SIG-M5 (cell line): ENCODE data around the gene YY2.
"Not testable (repeated sequence)": the region's sequence is repeated elsewhere in the genome, so short reads cannot be mapped to it uniquely, and the experiment has no call there.

Experiments used
- DNase-seq: peaks from one replicate; lab custom pipeline; 2025; lab: John Stamatoyannopoulos, UW

The YY2 gene

GRCh38 chrX:21855937-21856415 is at the start of gene YY2:
YY2 (plus strand) TSS chrX:21855987; CDS start chrX:21856485, 498 bp downstream.
- no peak for DNase-seq

- no peak for DNase-seq
Observed at GRCh38 chrX:21806691-21807090, 49.1 kb upstream of the YY2 start.

GRCh38 chrX:21811832-21812231 is 44.0 kb upstream of the YY2 start:
- no peak for DNase-seq

- DNase-seq: no peak
Observed at GRCh38 chrX:21812628-21813027, 43.2 kb upstream of the YY2 start.

GRCh38 chrX:21813612-21814368 is 42.0 kb upstream of the YY2 start:
- DNase-seq: no peak

GRCh38 chrX:21816136-21816535 is 39.7 kb upstream of the YY2 start:
- DNase-seq: no peak

- DNase-seq: not testable (repeated sequence)
Observed at GRCh38 chrX:21820170-21820569, 35.6 kb upstream of the YY2 start.

- DNase-seq: no peak
Observed at GRCh38 chrX:21821875-21822274, 33.9 kb upstream of the YY2 start.

- no peak for DNase-seq
Observed at GRCh38 chrX:21831496-21831895, 24.3 kb upstream of the YY2 start.

- DNase-seq: no peak
Observed at GRCh38 chrX:21837056-21837455, 18.7 kb upstream of the YY2 start.

- DNase-seq: no peak
Observed at GRCh38 chrX:21838937-21839333, 16.9 kb upstream of the YY2 start.

- DNase-seq: peak; percentile 9
Observed at GRCh38 chrX:21839334-21840192, 16.2 kb upstream of the YY2 start, which contains the start of gene MBTPS2. MBTPS2 (plus strand) TSS chrX:21839617; CDS start chrX:21839735, 118 bp downstream.

- no peak for DNase-seq
Observed at GRCh38 chrX:21840193-21840545, 15.6 kb upstream of the YY2 start.

- no peak for DNase-seq
Observed at GRCh38 chrX:21843179-21843578, 12.6 kb upstream of the YY2 start.

- no peak for DNase-seq
Observed at GRCh38 chrX:21845096-21845495, 10.7 kb upstream of the YY2 start.

GRCh38 chrX:21847342-21847741 is 8.4 kb upstream of the YY2 start:
- DNase-seq: no peak

GRCh38 chrX:21853578-21853977 is 2.2 kb upstream of the YY2 start:
- DNase-seq: no peak

- DNase-seq: no peak
Observed at GRCh38 chrX:21856504-21856903, 717 bp downstream of the YY2 start.

GRCh38 chrX:21863241-21863640 is 7.5 kb downstream of the YY2 start:
- DNase-seq: no peak

GRCh38 chrX:21865436-21865835 is 9.6 kb downstream of the YY2 start:
- DNase-seq: no peak

- DNase-seq: no peak
Observed at GRCh38 chrX:21870494-21870893, 14.7 kb downstream of the YY2 start.

- DNase-seq: no peak
Observed at GRCh38 chrX:21873063-21873775, 17.4 kb downstream of the YY2 start.
